ENCODE results near the gene NEAT1.

NEAT1 gene

GRCh38 chr11:65392186-65392829 is 30.3 kb upstream of the NEAT1 start:
- TF ChIP-seq CTCF (IDR thresholded peaks at IDR 0.05) = no peak
- H3K4me2 ChIP-seq (ENCODE audit: low read length) = no peak overlapping the region
- H3K79me2 ChIP-seq = peaks cover 9% of the 10 kb centered on the region
- H3K9ac ChIP-seq = no peak overlapping the region
- no peaks in the 10 kb centered on the region for H3K4me1 ChIP-seq
- H3K36me3 ChIP-seq (ENCODE audit: control insufficient read depth, insufficient read depth, low read length) = no peaks in the 10 kb centered on the region
- H3K4me3 ChIP-seq (ENCODE audit: low read depth, low read length) = no peak overlapping the region
- no peaks in the 10 kb centered on the region for H3K9me3 ChIP-seq (ENCODE audit: control insufficient read depth, low read length)
- H3K27me3 ChIP-seq (ENCODE audit: control insufficient read depth, insufficient read depth, low read length) = no peaks in the 10 kb centered on the region
- no peak overlapping the region for H3K27ac ChIP-seq
- H2AFZ ChIP-seq = no peak overlapping the region

GRCh38 chr11:65392899-65393298 is 29.7 kb upstream of the NEAT1 start:
- Histone ChIP-seq H3K27ac (no peak overlapping the region), H3K36me3 (ENCODE audit: control insufficient read depth, insufficient read depth, low read length) (no peaks in the 10 kb centered on the region)

GRCh38 chr11:65393513-65394079 is 29.0 kb upstream of the NEAT1 start:
- peaks cover 15% of the 10 kb centered on the region for H3K79me2 ChIP-seq
- no peaks in the 10 kb centered on the region for H3K36me3 ChIP-seq (ENCODE audit: control insufficient read depth, insufficient read depth, low read length)
- no peaks in the 10 kb centered on the region for H3K9me3 ChIP-seq (ENCODE audit: control insufficient read depth, low read length)
- no peak overlapping the region for H3K9ac ChIP-seq
- H3K4me2 ChIP-seq (ENCODE audit: low read length) = no peak overlapping the region
- no peak for TF ChIP-seq CTCF (IDR thresholded peaks at IDR 0.05)
- no peaks in the 10 kb centered on the region for H3K4me1 ChIP-seq
- no peak overlapping the region for H3K4me3 ChIP-seq (ENCODE audit: low read depth, low read length)
- no peak overlapping the region for H3K27ac ChIP-seq
- H2AFZ ChIP-seq = no peak overlapping the region
- H3K27me3 ChIP-seq (ENCODE audit: control insufficient read depth, insufficient read depth, low read length) = no peaks in the 10 kb centered on the region

More at GRCh38 chr11:65392899-65393298, 29.7 kb upstream of the NEAT1 start:
- H3K4me1 ChIP-seq = no peaks in the 10 kb centered on the region
- H3K27me3 ChIP-seq (ENCODE audit: control insufficient read depth, insufficient read depth, low read length) = no peaks in the 10 kb centered on the region
- H3K4me2 ChIP-seq (ENCODE audit: low read length) = no peak overlapping the region
- no peak overlapping the region for H3K9ac ChIP-seq
- no peak for TF ChIP-seq CTCF (IDR thresholded peaks at IDR 0.05)
- H3K9me3 ChIP-seq (ENCODE audit: control insufficient read depth, low read length) = no peaks in the 10 kb centered on the region
- no peak overlapping the region for H2AFZ ChIP-seq
- peaks cover 10% of the 10 kb centered on the region for H3K79me2 ChIP-seq
- H3K4me3 ChIP-seq (ENCODE audit: low read depth, low read length) = no peak overlapping the region

- Histone ChIP-seq H3K9me3 (ENCODE audit: control insufficient read depth, low read length) (no peaks in the 10 kb centered on the region), H3K27me3 (ENCODE audit: control insufficient read depth, insufficient read depth, low read length) (no peaks in the 10 kb centered on the region), H3K4me1 (no peaks in the 10 kb centered on the region), H3K27ac (no peak overlapping the region), H3K4me3 (ENCODE audit: low read depth, low read length) (no peak overlapping the region), H3K9ac (no peak overlapping the region), H3K79me2 (peaks cover 15% of the 10 kb centered on the region), H2AFZ (no peak overlapping the region), H3K36me3 (ENCODE audit: control insufficient read depth, insufficient read depth, low read length) (no peaks in the 10 kb centered on the region), H3K4me2 (ENCODE audit: low read length) (no peak overlapping the region)
- no peak for TF ChIP-seq CTCF (IDR thresholded peaks at IDR 0.05)
These were observed 28.5 kb upstream of the NEAT1 start for GRCh38 chr11:65394125-65394536.
